A673 (cell line): ENCODE measurements around the gene PPRC1.

ENCODE experiments used
- CTCF ChIP-seq: fragments of 300-800, 200-600 bp; sonication (generic); conservative IDR thresholded peaks from 2 replicates; pipeline ENCODE4 v1.5.1; 2017; ENCODE audit warnings: low read depth, mild to moderate bottlenecking, antibody characterized with exemption, low read length, moderate library complexity, mixed read lengths
- EZH2 ChIP-seq: fragments of 200-600 bp; sonication (generic); IDR thresholded peaks from 2 replicates; pipeline ENCODE4 v1.6.1; 2017; ENCODE audit warnings: borderline replicate concordance, low read depth, mild to moderate bottlenecking, mixed read lengths, antibody characterized with exemption, low read length; ENCODE audit not compliant: poor library complexity, severe bottlenecking

GRCh38 chr10:102140218-102140617 is 7.4 kb downstream of the PPRC1 start:
- TF ChIP-seq EZH2 (no peak), CTCF (no peak)
